SJCRH30 (cell line): ENCODE data around the gene HRH3. TPM values are rescaled to one million over a fixed set of nuclear protein-coding genes. Genes with fewer than 3 reads are reported as not detected.

Source experiments
- DNase-seq, 2 experiments: peaks; one replicate each; pipeline ENCODE4 v3.0.0-alpha.2; 2015 to 2020
- H3K27ac ChIP-seq: fragments of 250-450 bp; sonication (Bioruptor Pico); 2 replicates; pipeline ENCODE4 v1.5.1; 2020; ENCODE audit warnings: mild to moderate bottlenecking, moderate library complexity
- H3K27me3 ChIP-seq: fragments of 250-450 bp; sonication (Bioruptor Pico); 2 replicates; pipeline ENCODE4 v1.5.1; 2020; ENCODE audit warnings: mild to moderate bottlenecking, moderate library complexity
- H3K36me3 ChIP-seq: fragments of 250-450 bp; sonication (Bioruptor Pico); 2 replicates; pipeline ENCODE4 v1.5.1; 2020; ENCODE audit warnings: mild to moderate bottlenecking, moderate library complexity
- H3K4me1 ChIP-seq: fragments of 250-450 bp; sonication (Bioruptor Pico); 2 replicates; pipeline ENCODE4 v1.5.1; 2020; ENCODE audit warnings: mild to moderate bottlenecking, moderate library complexity
- H3K4me3 ChIP-seq: fragments of 250-450 bp; sonication (Bioruptor Pico); 2 replicates; pipeline ENCODE4 v1.5.1; 2020; ENCODE audit warnings: mild to moderate bottlenecking, moderate library complexity
- H3K9me3 ChIP-seq: fragments of 250-450 bp; sonication (Bioruptor Pico); replicated peaks from 2 replicates; pipeline ENCODE4 v1.5.1; 2020; ENCODE audit warnings: mild to moderate bottlenecking, moderate library complexity
- total RNA-seq: library from RNA; depleted of rRNA; stranded (reverse); fragments of >200 nt; shearing (Covaris generic); gene quantifications from 2 replicates; pipeline ENCODE4 v1.2.3, GENCODE V29; 2014; rRNA removed

The HRH3 gene
- total RNA-seq, 1 experiment from 2014 or later, result not detected

- Histone ChIP-seq H3K9me3 (no peaks in the 10 kb centered on the region), H3K4me3 (no peak overlapping the region), H3K36me3 (peaks cover 72% of the 10 kb centered on the region), H3K4me1 (peaks cover 5% of the 10 kb centered on the region; the same call in 1 of the 2 replicates), H3K27ac (no peak overlapping the region), H3K27me3 (no peaks in the 10 kb centered on the region)
- DNase-seq, result no peak
These were observed 54.2 kb downstream of the HRH3 start for GRCh38 chr20:62165762-62166399.

Other genes starting within 250 kb of the HRH3 start
- gene TAF4, start 154.4 kb downstream of the HRH3 start, total RNA-seq, result 19.4 and 20.1 TPM in 2 replicates
- 146 TPM in 2 replicates for gene LSM14B, start 97.8 kb downstream of the HRH3 start, total RNA-seq
- 755 and 774 TPM in 2 replicates for gene PSMA7, start 76.9 kb downstream of the HRH3 start, total RNA-seq
- gene SS18L1, start 76.5 kb downstream of the HRH3 start, total RNA-seq, result 57.4 and 68.9 TPM in 2 replicates
- 63.8 and 66.2 TPM in 2 replicates for gene MTG2, start 37.2 kb downstream of the HRH3 start, total RNA-seq
- 36.7 and 40.2 TPM in 2 replicates for gene OSBPL2, start 18.2 kb upstream of the HRH3 start, total RNA-seq
- gene ADRM1, start 82.7 kb upstream of the HRH3 start, total RNA-seq, result 160 and 174 TPM in 2 replicates
- 37.3 and 43.8 TPM in 2 replicates for gene LAMA5, start 147.0 kb upstream of the HRH3 start, total RNA-seq
- gene RPS21, start 166.8 kb upstream of the HRH3 start, total RNA-seq, result 3,142 and 3,675 TPM in 2 replicates
- gene CABLES2, start 187.0 kb upstream of the HRH3 start, total RNA-seq, result 12.9 and 13.0 TPM in 2 replicates
- gene RBBP8NL, start 207.3 kb upstream of the HRH3 start, total RNA-seq, result not detected in 2 replicates